ENCODE data around the gene MYH13. TPM values are rescaled to one million over a fixed set of nuclear protein-coding genes. Genes with fewer than 3 reads are reported as not detected.

MYH13 gene
- total and polyA plus RNA-seq, 9 donors: not detected

GRCh38 chr17:10339051-10339450, 33.8 kb downstream of the MYH13 start:
- Histone ChIP-seq H3K27me3 (no peaks in the 10 kb centered on the region), H3K9me3 (no peaks in the 10 kb centered on the region), H3K4me3 (no peak overlapping the region), H3K27ac (no peak overlapping the region), H3K4me1 (ENCODE audit: insufficient read depth) (no peaks in the 10 kb centered on the region), H3K36me3 (no peaks in the 10 kb centered on the region)
- intact Hi-C loops (cut with DNase I): no loop called here
- TF ChIP-seq EP300 (IDR thresholded peaks at IDR 0.05) (no peak), POLR2A (IDR thresholded peaks at IDR 0.05) (no peak), CTCF (IDR thresholded peaks at IDR 0.05) (no peak)
- 79 to 84% (median 84%) methylated on average over 8 of the region's 8 CpGs for WGBS, 3 donors
- no peak for DNase-seq

GRCh38 chr17:10337976-10338375, 34.8 kb downstream of the MYH13 start:
- Histone ChIP-seq H3K4me1 (ENCODE audit: insufficient read depth) (no peaks in the 10 kb centered on the region), H3K27me3 (no peaks in the 10 kb centered on the region), H3K9me3 (no peaks in the 10 kb centered on the region), H3K27ac (no peak overlapping the region), H3K4me3 (no peak overlapping the region), H3K36me3 (no peaks in the 10 kb centered on the region)
- intact Hi-C loops (cut with DNase I): no loop called here
- WGBS, 3 donors: 75 to 79% (median 77%) methylated on average over 9 of the region's 9 CpGs
- DNase-seq: no peak
- TF ChIP-seq POLR2A (IDR thresholded peaks at IDR 0.05) (no peak), CTCF (IDR thresholded peaks at IDR 0.05) (no peak), EP300 (IDR thresholded peaks at IDR 0.05) (no peak)

GRCh38 chr17:10337136-10337535, 35.7 kb downstream of the MYH13 start:
- TF ChIP-seq POLR2A (IDR thresholded peaks at IDR 0.05) (no peak), EP300 (IDR thresholded peaks at IDR 0.05) (no peak), CTCF (IDR thresholded peaks at IDR 0.05) (no peak)
- H3K36me3 ChIP-seq: no peaks in the 10 kb centered on the region
- H3K27me3 ChIP-seq: no peaks in the 10 kb centered on the region
- no peaks in the 10 kb centered on the region for H3K9me3 ChIP-seq
- no peak overlapping the region for H3K27ac ChIP-seq
- H3K4me3 ChIP-seq: no peak overlapping the region
- intact Hi-C loops (cut with DNase I): no loop called here
- WGBS, 3 donors: 67 to 80% (median 70%) methylated on average over 10 of the region's 10 CpGs
- no peak for DNase-seq
- H3K4me1 ChIP-seq (ENCODE audit: insufficient read depth): no peaks in the 10 kb centered on the region

- no peak overlapping the region for H3K27ac ChIP-seq
- TF ChIP-seq EP300 (IDR thresholded peaks at IDR 0.05) (no peak), CTCF (IDR thresholded peaks at IDR 0.05) (no peak), POLR2A (IDR thresholded peaks at IDR 0.05) (no peak)
- no peak for DNase-seq
- no peak overlapping the region for H3K4me3 ChIP-seq
- WGBS, 3 donors: 86 to 91% (median 86%) methylated on average over 7 of the region's 7 CpGs
- no peaks in the 10 kb centered on the region for H3K27me3 ChIP-seq
- H3K4me1 ChIP-seq (ENCODE audit: insufficient read depth): no peaks in the 10 kb centered on the region
- no peaks in the 10 kb centered on the region for H3K36me3 ChIP-seq
- intact Hi-C loops (cut with DNase I): no loop called here
- H3K9me3 ChIP-seq: no peaks in the 10 kb centered on the region
These were observed 36.4 kb downstream of the MYH13 start for GRCh38 chr17:10336393-10336792.
